Body of pancreas (tissue), 4 donors: ENCODE data around the gene SKIC2.

Experiments used
- POLR2A ChIP-seq, 3 donors: fragments of 450-650 bp; IDR thresholded peaks; one replicate each; pipeline ENCODE4 v1.6.1; 2016; ENCODE audit warnings: antibody characterized with exemption in 3 of 3, mild to moderate bottlenecking in 2 of 3
- TF ChIP-seq, protein P1 (sequence below), 7 experiments: fragments of 450-650 bp in 4 of 7; fragments of 200-600 bp in 3 of 7; sonication (generic) in 3 of 7; IDR thresholded peaks; one replicate each; pipeline ENCODE4 v1.5.1; 2016 to 2019; ENCODE audit warnings: antibody characterized with exemption in 7 of 7

DNA sequence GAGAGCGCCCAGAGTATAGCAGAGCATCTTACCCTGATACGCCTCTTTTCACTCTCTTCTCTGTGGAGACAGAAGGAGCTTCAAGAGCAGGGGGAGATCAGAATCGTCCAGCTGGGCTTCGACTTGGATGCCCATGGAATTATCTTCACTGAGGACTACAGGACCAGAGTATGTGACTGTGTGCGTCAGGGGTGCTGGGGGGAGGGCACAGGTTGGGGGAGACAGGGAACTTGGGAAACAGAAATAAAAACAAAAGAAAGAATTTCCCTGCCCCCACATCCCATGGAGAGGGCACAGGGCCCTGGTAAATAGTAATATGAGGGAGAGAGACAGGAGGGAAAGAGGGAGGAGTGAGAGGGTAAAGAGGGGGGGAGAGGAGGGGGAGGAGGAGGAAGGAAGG is 19.9 kb downstream of the SKIC2 start:
- TF ChIP-seq, protein P1, sequence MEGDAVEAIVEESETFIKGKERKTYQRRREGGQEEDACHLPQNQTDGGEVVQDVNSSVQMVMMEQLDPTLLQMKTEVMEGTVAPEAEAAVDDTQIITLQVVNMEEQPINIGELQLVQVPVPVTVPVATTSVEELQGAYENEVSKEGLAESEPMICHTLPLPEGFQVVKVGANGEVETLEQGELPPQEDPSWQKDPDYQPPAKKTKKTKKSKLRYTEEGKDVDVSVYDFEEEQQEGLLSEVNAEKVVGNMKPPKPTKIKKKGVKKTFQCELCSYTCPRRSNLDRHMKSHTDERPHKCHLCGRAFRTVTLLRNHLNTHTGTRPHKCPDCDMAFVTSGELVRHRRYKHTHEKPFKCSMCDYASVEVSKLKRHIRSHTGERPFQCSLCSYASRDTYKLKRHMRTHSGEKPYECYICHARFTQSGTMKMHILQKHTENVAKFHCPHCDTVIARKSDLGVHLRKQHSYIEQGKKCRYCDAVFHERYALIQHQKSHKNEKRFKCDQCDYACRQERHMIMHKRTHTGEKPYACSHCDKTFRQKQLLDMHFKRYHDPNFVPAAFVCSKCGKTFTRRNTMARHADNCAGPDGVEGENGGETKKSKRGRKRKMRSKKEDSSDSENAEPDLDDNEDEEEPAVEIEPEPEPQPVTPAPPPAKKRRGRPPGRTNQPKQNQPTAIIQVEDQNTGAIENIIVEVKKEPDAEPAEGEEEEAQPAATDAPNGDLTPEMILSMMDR (IDR thresholded peaks at IDR 0.05) = no peak
- no peak for TF ChIP-seq POLR2A (IDR thresholded peaks at IDR 0.05)
